ENCODE data around the gene UNC13B.

The UNC13B gene

DNA sequence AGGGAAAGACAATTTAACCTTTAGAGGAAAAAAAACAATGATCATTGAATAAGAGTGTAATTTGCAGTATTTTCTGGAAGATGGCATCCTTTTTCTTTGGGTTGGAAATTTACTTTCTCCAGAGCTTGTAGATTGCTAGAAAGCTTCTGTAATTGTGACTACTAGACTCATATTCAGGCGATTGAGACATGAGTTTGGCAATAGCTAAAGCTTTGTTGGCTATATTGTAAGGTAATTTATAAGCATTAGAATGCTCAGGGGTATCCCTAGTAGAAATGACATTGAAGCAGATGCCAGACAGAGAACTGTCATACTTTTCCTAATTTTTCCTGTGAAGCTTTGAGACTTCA, 115.3 kb downstream of the UNC13B start:
- no peak for DNase-seq (ENCODE audit: low read depth in 2 of 2)

DNA sequence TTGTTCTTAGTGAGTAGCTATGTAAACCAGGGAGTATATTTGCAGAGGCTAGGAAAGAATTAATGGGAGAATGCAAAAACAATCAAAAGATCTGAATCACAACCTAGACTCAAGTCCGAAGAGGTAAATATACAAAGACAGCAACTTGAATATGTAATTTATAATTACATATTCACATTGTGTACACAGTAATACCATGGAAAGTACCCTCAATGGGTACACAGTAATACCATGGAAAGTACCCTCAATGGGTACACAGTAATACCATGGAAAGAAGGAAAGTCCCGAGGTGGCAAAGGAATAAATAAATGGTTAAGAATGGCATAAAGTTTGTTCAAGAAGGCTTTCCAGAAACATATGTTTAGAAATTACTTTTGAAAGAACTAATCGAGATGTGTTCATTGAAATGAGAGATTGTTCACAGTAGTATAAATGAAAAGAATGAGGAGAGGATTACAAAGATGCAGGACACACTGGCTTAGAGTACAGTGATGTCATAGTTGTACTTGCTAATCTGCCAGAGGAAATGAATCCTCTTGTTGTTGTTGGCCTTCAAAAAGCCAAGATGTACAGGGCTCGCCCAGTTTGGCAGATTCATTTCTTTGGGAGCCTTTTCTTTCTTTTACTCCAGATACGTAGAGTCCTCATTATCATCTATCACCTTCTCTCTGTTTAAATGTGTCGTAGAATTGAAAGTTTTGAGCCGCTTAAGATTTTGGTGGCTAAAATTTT, 116.0 kb downstream of the UNC13B start:
- DNase-seq (ENCODE audit: low read depth in 2 of 2) = no peak

DNA sequence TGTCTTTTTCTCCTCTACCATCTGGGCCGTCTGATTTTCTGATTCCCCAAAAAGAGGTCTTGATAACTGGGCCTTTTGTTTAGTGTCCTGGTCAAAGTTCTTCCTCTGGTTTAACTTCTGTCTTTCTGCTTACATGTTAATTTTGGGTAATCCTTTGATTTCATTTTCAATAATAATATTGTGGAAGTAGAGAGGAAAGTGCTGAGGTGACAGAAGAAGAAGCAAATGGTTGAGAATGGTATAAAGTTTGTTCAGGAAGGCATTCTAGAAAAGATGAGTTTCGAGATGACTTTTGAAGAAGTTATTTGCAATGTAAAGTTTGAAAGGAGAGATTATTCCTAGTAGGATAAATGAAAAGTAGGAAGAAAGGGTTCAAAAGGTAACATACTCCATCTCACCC, 118.1 kb downstream of the UNC13B start:
- DNase-seq (ENCODE audit: low read depth in 2 of 2) = no peak

DNA sequence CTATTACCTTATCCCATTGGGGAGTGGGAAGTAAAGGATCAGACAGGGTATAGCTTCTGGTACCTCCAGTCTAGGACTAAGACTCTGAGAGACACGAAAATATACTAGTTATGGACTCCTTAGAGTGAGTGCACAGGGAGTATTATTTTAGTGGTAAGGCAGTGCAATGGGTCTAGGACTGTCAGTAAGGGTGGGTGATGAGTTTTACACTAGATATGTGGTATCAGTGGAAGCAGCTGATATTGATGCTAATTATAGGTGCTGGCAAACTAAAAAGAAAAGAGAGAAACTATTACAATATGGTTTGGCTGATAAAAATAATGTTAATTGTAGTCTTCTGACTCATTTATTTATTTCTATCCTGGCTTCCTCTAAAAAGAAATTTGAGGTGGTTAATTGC, 118.6 kb downstream of the UNC13B start:
- DNase-seq (ENCODE audit: low read depth in 2 of 2) = no peak

DNA sequence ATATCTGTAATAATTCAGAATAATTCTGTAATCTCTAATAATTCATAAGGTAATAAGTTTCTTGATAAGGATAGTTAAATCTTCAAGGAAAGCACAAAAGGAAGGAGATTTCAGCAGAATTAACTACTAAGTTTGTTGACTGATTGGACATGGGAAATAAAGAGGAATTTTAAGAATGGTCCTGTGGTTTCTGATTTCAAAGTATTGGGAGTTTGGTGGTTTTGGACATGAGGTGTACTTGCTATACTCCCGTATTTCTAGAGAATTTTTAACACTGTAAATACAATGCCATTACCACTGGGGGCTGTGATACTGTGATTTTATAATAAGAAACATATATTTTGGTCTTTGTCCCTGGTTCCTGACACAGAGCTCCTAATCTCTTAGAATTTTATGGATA, 123.9 kb downstream of the UNC13B start:
- DNase-seq (ENCODE audit: low read depth in 2 of 2) = no peak

DNA sequence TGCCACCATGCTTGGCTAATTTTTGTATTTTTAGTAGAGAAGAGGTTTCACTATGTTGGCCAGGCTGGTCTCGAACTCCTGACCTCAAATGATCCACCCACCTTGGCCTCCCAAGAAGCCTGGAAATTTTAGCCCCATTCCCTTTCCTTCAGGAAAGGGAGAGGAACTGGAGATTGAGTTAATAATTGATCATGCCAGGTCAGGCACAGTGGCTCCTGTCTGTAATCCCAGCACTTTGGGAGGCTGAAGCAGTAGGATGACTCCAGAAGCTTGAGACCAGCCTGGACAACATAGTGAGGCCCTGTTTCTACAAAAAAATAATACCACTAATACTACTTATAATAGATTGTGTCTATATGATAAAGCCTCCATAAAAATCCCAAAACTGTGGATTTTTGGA, 124.6 kb downstream of the UNC13B start:
- DNase-seq (ENCODE audit: low read depth in 2 of 2) = no peak

DNA sequence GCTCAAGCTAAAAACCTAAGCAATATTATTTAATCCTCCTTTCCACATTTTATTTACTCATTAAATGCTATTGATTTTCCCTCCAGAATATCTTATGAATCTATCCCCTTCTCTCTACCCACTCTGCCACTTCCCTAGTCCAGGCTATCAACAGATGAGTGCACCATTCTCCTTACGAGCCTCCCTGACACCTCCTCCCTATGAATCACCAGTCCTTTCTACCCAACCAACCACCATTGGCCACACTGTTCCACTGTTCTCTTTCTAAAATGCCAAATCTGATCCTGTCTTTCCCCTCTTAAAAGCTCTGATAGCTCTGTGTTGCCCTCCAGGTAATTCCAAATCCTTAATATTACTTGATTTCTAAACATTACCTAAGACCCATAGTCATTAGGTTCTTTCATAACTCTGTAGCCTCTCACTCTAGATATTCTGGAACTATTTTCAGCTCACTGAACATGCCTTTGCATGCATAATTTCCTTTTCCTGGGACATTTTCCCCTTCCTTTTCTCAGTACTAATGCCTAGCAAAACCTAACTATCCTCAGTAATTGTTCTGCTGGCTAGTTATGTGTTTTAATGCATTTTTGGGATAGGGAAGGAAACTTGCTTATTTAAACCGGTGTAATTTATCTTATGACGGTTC, 126.3 kb downstream of the UNC13B start:
- no peak for DNase-seq (ENCODE audit: low read depth in 2 of 2)

DNA sequence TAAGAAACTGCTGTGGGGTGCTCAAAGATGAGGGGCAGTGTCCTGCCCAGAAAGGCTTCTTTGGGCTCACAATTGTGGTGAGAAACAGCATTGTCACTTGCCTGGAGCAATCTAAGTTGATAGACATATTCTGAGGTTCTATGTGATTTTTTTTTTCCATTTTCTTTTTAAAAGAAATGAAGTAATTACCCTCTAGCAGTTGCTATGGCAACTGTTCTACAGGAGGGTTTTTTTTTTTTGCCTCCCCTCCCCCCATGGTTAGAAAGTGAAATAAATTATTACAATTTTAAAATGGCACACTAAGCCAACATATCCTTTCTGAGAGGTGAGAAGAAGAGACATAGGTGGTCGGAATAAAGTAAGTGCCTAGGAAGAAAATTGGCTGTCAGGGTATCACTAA, 127.0 kb downstream of the UNC13B start:
- no peak for DNase-seq (ENCODE audit: low read depth in 2 of 2)

DNA sequence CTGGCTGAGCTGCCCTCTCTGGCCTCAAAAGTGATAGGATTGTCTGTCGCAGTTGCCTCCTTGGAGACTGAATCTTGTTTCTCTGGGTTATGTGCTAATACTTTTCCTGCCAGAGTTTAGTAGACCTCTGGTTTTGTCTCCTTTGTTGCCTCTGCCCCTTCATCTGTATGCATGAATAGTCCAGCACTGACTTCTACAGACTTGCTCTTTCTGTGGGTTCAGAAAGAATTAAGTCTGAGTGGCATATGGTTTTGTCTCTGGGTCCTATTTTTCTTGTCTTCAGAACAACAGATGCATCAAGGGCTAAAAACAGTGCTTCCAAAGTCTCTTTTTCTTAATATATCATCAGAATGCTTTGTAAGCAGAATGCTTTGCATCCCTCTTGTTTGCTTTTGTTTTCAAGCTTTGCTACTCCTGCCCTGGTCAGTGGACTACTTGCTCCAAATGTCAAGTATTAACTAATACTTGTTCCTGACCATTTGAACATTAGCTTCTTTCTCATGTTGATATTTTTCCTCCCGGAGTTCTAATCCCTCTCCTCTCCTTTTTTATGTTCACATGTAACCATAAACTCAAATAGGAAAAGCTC, 131.7 kb downstream of the UNC13B start:
- no peak for DNase-seq (ENCODE audit: low read depth in 2 of 2)

DNA sequence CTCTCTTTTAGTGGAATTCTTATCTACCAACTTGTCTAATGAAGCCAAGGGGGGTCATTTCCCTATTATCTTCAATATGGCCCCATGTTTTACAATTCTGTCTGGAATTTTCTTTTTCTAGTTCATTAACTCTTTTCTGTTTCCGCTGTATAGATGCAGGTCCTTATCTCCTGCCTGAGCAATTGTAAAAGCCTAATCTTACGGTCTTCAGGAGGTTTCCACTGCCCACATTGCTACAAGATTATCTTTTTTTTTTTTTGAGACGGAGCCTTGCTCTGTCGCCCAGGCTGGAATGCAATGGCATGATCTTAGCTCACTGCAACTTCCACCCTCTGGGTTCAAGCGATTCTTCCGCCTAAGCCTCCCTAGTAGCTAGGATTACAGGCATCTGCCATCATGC, 132.3 kb downstream of the UNC13B start:
- DNase-seq (ENCODE audit: low read depth in 2 of 2) = no peak

DNA sequence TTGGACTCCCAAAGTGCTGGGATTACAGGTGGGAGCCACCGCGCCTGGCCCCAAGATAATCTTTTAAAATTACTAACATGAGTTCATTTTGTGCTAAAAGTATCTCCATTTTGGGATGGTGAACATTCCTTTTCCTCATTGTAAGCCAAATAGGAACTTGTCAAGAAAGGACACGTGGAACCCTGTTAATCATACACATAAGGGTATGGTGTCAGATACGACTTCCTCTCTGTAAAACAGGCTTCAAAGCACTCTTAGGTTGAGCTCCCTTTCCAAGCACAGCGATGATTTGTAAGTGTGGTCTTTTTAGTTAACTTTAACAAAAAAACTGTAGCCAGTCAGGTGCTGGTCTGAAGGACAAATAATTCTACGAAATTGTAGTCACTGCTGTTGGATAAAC, 132.7 kb downstream of the UNC13B start:
- no peak for DNase-seq (ENCODE audit: low read depth in 2 of 2)

DNA sequence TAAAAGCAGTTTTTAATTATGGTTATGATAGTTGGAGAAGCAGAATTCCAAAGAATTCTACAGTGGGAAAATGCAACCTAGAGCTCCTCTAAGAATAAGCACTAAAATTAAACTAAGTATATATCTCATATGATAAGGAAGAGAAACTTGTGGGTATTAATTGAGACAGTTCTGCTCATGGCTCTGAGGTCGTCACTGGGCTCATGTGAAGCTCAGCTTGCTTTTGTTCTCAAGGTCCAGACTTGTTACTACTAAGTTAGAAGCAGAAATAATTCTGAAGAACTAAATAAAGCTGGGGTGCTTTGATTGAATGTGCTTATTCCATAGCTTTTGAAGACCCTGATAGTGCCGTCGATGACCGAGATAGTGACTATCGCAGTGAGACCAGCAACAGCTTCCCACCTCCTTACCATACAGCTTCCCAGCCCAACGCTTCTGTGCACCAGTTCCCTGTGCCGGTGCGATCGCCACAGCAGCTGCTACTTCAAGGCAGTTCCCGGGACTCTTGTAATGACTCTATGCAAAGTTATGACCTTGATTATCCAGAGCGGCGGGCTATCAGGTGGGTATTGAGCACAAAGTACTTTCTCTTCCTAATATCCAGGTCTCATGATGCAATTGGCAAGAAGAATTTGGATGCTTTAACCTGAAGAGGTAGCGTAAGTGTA, 133.7 kb downstream of the UNC13B start:
- DNase-seq (ENCODE audit: low read depth in 2 of 2) = no peak

DNA sequence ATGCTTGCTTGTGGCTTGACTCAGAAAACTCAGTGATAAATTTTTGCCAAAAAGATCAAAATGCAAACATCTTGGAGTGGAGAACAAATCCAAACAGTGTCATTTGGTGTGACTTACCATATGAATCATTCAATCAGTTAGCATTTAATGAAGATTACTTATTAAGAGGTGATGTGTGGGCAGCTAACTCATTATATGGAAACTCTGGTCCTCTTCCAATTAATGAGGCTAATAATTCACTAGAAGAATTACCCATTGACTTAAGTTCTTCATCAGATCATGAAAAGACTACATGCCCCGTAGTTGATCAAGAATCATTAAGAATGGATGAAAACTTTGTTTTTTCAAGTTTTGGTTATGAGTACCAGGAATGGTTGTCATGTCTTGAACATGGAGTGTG, 141.8 kb downstream of the UNC13B start:
- no peak for DNase-seq (ENCODE audit: low read depth in 2 of 2)

DNA sequence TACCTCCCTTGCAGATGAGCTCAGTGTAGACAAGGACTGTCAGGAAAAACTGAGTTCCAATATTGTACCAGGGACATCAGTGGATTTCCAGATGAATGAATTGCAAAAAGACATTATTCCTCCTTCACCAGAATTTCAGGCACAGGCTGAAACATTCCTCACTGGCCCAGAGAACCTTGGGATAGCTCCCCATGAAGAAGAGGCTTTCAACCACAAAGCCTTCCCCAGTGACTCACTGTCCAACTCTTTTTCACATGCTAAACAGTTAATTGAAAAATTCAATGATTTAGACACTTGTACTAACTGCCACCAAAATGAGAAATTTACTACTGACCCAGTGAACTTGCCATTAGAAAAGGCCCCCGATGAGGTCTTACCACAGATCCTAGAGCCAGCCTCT, 144.5 kb downstream of the UNC13B start:
- DNase-seq (ENCODE audit: low read depth in 2 of 2) = no peak

DNA sequence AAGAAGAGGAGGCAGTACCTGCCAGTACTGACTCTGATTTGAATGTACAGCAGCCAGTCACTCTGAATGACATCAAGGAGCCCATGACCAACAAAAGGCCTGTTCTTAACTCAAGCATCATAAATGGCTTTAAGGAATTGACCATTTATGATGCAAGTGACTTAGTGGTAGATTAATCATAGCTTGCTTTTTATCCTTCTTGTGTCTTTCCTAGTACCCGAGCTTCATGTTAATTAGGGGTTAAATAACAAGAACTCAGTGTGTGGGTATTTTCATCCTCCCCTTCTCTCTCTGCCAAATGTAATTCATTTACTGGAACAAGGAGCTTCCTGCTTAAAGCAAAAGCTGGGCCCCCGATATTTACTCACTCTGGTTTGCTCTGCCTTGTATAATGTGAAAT, 146.5 kb downstream of the UNC13B start:
- DNase-seq (ENCODE audit: low read depth in 2 of 2) = no peak

DNA sequence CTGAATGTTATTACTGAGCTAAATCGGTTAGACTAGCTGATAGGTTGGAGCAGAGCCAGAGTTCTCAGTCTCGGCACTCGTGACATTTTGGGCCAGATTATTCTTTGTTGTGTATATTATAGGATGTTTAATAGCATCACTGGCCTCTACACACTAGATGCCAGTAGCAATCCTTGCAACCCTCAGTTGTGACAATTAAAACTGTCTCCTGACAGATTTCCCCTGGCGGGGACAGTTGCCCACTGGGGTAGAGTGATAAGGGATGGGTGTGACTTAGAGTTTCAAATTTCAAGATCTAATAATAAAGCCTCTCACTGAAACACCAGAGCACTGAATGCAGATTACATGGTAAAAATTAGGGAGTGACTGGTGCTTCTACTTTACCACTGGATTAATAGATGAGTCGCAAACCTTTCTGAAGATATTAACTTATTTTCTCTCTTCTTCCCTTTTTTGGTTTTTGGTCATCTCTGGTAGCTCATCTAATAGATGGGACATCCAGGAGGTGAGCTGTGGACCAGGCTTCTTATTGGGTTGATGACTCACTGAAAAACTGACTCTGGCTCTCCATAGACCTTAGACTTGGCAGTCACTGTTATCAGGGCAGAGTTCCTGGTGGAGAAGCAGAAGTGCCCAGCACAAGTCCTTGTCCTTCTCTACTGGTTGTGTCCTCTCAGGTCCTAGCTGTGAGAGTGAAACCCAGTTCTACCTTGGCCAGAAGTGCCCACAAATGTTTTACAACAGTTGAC, 150.3 kb downstream of the UNC13B start:
- no peak for DNase-seq (ENCODE audit: low read depth in 2 of 2)

DNA sequence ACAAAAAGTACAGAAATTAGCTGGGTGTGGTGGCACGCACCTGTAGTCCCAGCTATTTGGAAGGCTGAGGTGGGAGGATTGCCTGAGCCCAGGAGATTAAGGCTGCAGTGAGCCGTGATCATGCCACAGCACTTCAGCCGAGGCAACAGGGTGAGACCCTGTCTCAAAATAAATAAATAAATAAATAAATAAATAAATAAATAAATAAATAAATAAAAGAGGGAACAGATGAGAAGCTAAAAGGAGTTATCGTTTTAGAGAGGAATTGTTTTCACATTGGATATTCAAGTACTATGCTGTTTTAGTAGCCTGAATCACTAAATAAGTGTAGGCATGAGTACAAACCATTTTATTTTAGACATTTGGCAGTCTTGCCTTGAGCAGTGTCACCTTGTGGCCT, 151.7 kb downstream of the UNC13B start:
- no peak for DNase-seq (ENCODE audit: low read depth in 2 of 2)

DNA sequence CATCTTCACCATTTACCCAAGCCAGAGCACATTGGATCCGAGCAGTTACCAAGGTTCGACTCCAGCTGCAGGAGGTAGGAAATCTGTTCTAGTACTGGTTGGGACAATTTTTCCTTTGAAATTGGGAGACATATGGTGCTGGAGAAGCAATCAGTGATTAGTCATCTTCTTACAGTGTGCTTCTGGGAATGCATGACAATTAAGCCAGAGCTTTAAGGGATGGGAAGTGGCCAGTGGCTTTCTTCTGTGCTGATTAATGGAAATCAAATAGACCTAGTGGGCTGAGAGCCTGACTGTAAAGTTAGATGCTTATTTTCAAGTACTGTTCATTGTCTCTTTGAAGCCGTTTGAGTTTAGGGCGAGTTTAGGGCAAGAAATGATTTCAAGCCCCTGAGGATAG, 152.1 kb downstream of the UNC13B start:
- no peak for DNase-seq (ENCODE audit: low read depth in 2 of 2)

DNA sequence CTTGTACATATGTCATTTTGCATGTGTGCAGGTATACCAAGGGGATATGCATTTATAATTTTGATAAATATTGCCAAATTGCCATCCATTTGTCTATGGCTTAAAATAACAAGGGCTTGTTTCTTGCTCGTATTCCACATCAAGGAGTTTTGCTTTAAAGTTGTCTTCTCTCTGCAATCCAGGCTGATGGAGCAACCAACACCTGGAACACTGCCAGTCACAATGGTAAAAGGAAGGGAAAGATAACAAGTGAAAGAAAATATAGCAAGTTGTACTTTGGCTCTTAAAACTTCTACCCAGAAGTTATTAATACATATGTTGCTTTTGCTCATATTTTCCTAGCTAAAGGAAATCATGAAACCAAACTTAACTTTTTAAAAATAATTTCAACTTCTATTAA, 156.9 kb downstream of the UNC13B start:
- DNase-seq (ENCODE audit: low read depth in 2 of 2) = no peak

DNA sequence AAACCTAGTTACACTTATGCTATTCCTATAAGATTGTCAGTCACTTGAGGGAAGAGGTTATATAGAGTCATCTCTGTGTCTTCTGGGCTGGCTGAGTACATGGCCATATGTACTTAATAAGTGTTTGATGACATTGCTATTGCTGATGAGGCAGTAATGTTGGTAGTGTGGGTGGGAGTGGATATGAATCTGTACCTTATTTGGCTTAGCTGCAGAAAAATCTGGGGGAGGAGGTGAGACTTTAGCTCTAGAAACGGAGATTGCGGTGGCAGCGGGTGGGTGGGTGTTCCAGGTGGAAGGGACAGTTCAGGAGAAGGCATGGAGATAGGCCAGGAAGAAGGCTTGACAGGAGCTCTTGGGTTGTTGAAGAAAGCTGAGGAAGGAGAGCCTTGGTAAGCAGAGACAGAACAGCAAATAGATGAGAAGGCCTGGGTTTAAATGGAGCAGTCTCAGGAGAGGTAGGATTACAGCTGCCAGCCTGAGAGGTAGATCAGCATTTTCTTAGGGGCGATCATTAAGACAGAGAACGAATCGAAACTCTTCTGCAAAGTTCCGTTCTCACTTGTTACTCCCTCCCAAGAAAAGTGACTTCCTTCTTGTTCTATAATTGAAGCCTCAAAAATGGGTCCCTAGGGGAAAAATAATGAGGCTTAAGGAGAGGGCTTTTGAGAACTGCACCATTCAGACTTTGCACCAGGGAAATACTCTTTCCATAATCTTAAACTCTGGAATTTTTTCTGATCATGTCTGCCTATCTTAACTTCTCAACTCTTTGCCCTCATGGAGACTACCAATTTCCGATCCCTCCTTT, 160.5 kb downstream of the UNC13B start:
- DNase-seq (ENCODE audit: low read depth in 2 of 2) = no peak

DNA sequence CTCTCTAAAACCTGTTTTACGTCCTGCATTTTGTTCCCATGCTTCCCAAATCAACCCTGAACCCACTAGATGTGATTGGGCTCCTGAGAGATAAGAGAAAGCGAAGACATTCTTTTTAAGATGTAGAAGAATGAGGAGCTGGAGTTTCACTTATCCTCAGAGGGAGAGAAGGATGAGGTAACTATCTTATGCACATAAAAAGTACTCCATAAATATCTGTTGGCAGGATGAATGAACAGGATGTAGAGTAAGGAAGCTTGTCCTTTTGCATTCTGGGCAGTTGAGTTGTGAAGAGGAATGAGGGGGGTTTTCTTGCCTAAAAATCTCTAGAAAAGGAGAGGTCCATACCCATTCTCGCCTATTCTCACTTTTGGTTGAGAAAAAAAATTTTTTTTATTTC, 163.2 kb downstream of the UNC13B start:
- no peak for DNase-seq (ENCODE audit: low read depth in 2 of 2)

All from stimulated activated CD4-positive, alpha-beta T cell treated with anti-CD3 and anti-CD28 coated beads, Interleukin-1b, Interleukin-23, amount 100 ng/mL, for 4 hours (primary cell).